ENCODE data around the gene DYRK4.

- TF ChIP-seq CTCF (IDR thresholded peaks at IDR 0.05) (no peak), EZH2 (IDR thresholded peaks at IDR 0.05) (no peak), EZH2phosphoT487 (IDR thresholded peaks at IDR 0.05) (no peak)
These were observed 8.1 kb upstream of the DYRK4 start for GRCh38 chr12:4553943-4554342.

Measured in neural progenitor cell (in vitro differentiated cells).